SK-N-SH (cell line): ENCODE measurements around the gene C15orf39. TPM values are rescaled to one million over a fixed set of nuclear protein-coding genes. Genes with fewer than 3 reads are reported as not detected.

ENCODE experiments used
- CTCF ChIA-PET: fragments of 300-600, 350-600 bp; formaldehyde crosslinking; extraction: SDS; loops from one replicate; lab custom pipeline; 2021; lab: Yijun Ruan, JAX
- POLR2A ChIA-PET: fragments of 350-600 bp; sonication (Branson Sonifier 250); formaldehyde crosslinking; extraction: SDS; loops from one replicate; lab custom pipeline; 2020; ENCODE audit warnings: antibody characterized with exemption, inconsistent platforms; lab: Yijun Ruan, JAX
- DNase-seq: peaks from one replicate; pipeline ENCODE4 v3.0.0; 2012
- H2AFZ ChIP-seq: fragments of 200-600 bp; sonication (generic); 2 replicates; pipeline ENCODE4 v1.8.1; 2016; ENCODE audit warnings: antibody characterized with exemption, mild to moderate bottlenecking, low read depth
- H3F3A ChIP-seq: fragments of 200-600 bp; sonication (generic); replicated peaks from 2 replicates; pipeline ENCODE3; 2016; ENCODE audit warnings: antibody characterized with exemption, mild to moderate bottlenecking; ENCODE audit not compliant: insufficient read depth
- H3K27ac ChIP-seq, 2 experiments: fragments of 200-500 bp in 1 of 2; fragments of 200-600 bp in 1 of 2; sonication (Bioruptor generic) in 1 of 2; sonication (generic), shearing (Covaris generic) in 1 of 2; 2 replicates each; pipeline versions ENCODE4 v1.5.1 to v1.6.1; 2014 to 2016; ENCODE audit warnings: low read depth in 2 of 2, inconsistent platforms in 1 of 2, low read length in 1 of 2, mild to moderate bottlenecking in 1 of 2, mixed read lengths in 1 of 2
- H3K27me3 ChIP-seq: fragments of 200-600 bp; sonication (generic), shearing (Covaris generic); 2 replicates; pipeline ENCODE4 v1.6.1; 2016; ENCODE audit warnings: mixed run types; ENCODE audit not compliant: insufficient read depth
- H3K36me3 ChIP-seq, 2 experiments: fragments of 200-500 bp in 1 of 2; fragments of 200-600 bp in 1 of 2; sonication (Bioruptor generic) in 1 of 2; sonication (generic) in 1 of 2; replicated peaks in 1 of 2; 2 replicates each; pipeline versions ENCODE3 to v1.5.1; 2014 to 2016; ENCODE audit warnings: low read length in 1 of 2, mild to moderate bottlenecking in 1 of 2; ENCODE audit not compliant: insufficient read depth in 2 of 2, control insufficient read depth in 1 of 2
- H3K4me1 ChIP-seq, 2 experiments: fragments of 200-500 bp in 1 of 2; fragments of 200-600 bp in 1 of 2; sonication (Bioruptor generic) in 1 of 2; sonication (generic), shearing (Covaris generic) in 1 of 2; 2 replicates each; pipeline versions ENCODE4 v1.5.1 to v1.6.1; 2014 to 2016; ENCODE audit warnings: low read depth in 1 of 2, low read length in 1 of 2, mixed run types in 1 of 2; ENCODE audit not compliant: insufficient read depth in 2 of 2, control insufficient read depth in 1 of 2
- H3K4me2 ChIP-seq: fragments of 200-600 bp; sonication (generic), shearing (Covaris generic); 2 replicates; pipeline ENCODE4 v1.6.1; 2017; ENCODE audit warnings: mixed run types
- H3K4me3 ChIP-seq, 2 experiments: fragments of 200-500 bp in 1 of 2; fragments of 200-600 bp in 1 of 2; sonication (Bioruptor generic) in 1 of 2; sonication (generic), shearing (Covaris generic) in 1 of 2; 2 replicates each; pipeline versions ENCODE4 v1.5.1 to v1.8.1; 2014 to 2016; ENCODE audit warnings: low read depth in 2 of 2, inconsistent platforms in 1 of 2, low read length in 1 of 2, mild to moderate bottlenecking in 1 of 2, mixed read lengths in 1 of 2, moderate library complexity in 1 of 2
- H3K79me2 ChIP-seq: fragments of 200-600 bp; sonication (generic); 2 replicates; pipeline ENCODE4 v1.8.1; 2017; ENCODE audit warnings: mild to moderate bottlenecking; ENCODE audit not compliant: insufficient read depth
- H3K9ac ChIP-seq: fragments of 200-600 bp; sonication (generic); 2 replicates; pipeline ENCODE4 v1.6.1; 2017; ENCODE audit warnings: mixed run types
- H3K9me2 ChIP-seq: fragments of 200-600 bp; sonication (generic); 2 replicates; pipeline ENCODE4 v1.6.1; 2017; ENCODE audit warnings: mixed run types
- H3K9me3 ChIP-seq: fragments of 200-600 bp; sonication (generic); 2 replicates; pipeline ENCODE4 v1.6.1; 2017; ENCODE audit warnings: mixed run types, mild to moderate bottlenecking, moderate library complexity
- H4K20me1 ChIP-seq: fragments of 200-600 bp; sonication (generic); 2 replicates; pipeline ENCODE4 v1.6.1; 2017; ENCODE audit warnings: mild to moderate bottlenecking, mixed run types; ENCODE audit not compliant: insufficient read depth
- CTCF ChIP-seq: fragments of 200-600 bp; sonication (generic); IDR thresholded peaks from 2 replicates; pipeline ENCODE4 v1.6.1; 2017; ENCODE audit warnings: antibody characterized with exemption, mild to moderate bottlenecking, moderate library complexity
- EZH2phosphoT487 ChIP-seq: fragments of 200-600 bp; sonication (generic); IDR thresholded peaks from 2 replicates; pipeline ENCODE4 v1.6.1; 2017; ENCODE audit warnings: low read depth, mixed run types, mild to moderate bottlenecking, antibody characterized with exemption, moderate library complexity, borderline replicate concordance
- IRF3 ChIP-seq: fragments of 150-350 bp; IDR thresholded peaks from 2 replicates; pipeline ENCODE4 v1.6.1; 2016; ENCODE audit warnings: mild to moderate bottlenecking, low read depth, low read length
- MXI1 ChIP-seq: IDR thresholded peaks from 2 replicates; pipeline ENCODE4 v1.6.1; 2012; ENCODE audit warnings: mild to moderate bottlenecking, low read depth, low read length, improper control_type of control experiment
- NRF1 ChIP-seq: IDR thresholded peaks from 2 replicates; pipeline ENCODE4 v1.6.1; 2012; ENCODE audit warnings: low read depth, mild to moderate bottlenecking, low read length
- TAF1 ChIP-seq: IDR thresholded peaks from 2 replicates; pipeline ENCODE4 v1.6.1; 2012; ENCODE audit warnings: low read depth, mild to moderate bottlenecking, low read length, moderate library complexity, borderline replicate concordance
- USF1 ChIP-seq: IDR thresholded peaks from 2 replicates; pipeline ENCODE4 v1.4.0; 2012; ENCODE audit warnings: low read depth, borderline replicate concordance
- USF2 ChIP-seq: fragments of 150-350 bp; IDR thresholded peaks from 2 replicates; pipeline ENCODE4 v1.6.1; 2017; ENCODE audit warnings: antibody characterized with exemption, low read length, low read depth, borderline replicate concordance
- WGBS: methylation state at CpG from one replicate; pipeline ENCODE4 v1.1.6; 2017; ENCODE audit warnings: low lambda C conversion rate; 5-methylcytosine and 5-hydroxymethylcytosine counted together
- polyA plus RNA-seq, 3 experiments: library from polyadenylated mRNA; depleted of rRNA; stranded (reverse); fragments of >200 nt; gene quantifications; 2 replicates each; pipeline ENCODE4 v1.2.3, GENCODE V29; 2012

C15orf39 gene
- polyA plus RNA-seq, 1 of the 3 experiments (the other 2 are of a cell fraction) = 2.5 TPM

GRCh38 chr15:75228787-75229186 is 27.1 kb downstream of the C15orf39 start:
- DNase-seq = no peak
- H3K9me2 ChIP-seq = no peaks in the 10 kb centered on the region
- POLR2A ChIA-PET = no interaction called here
- no peaks in the 10 kb centered on the region for H4K20me1 ChIP-seq
- 0 out of 2 replicates have a peak, but pooled peaks cover under 1% of the 10 kb centered on the region for H3K27me3 ChIP-seq
- H3K4me3 ChIP-seq = no peak overlapping the region
- H2AFZ ChIP-seq = no peak overlapping the region
- no peak overlapping the region for H3K9ac ChIP-seq
- H3K36me3 ChIP-seq = no peaks in the 10 kb centered on the region
- H3K4me2 ChIP-seq = no peak overlapping the region
- H3F3A ChIP-seq = no peaks in the 10 kb centered on the region
- no peaks in the 10 kb centered on the region for H3K79me2 ChIP-seq
- no peak overlapping the region for H3K27ac ChIP-seq
- peaks cover 0 to 3% of the 10 kb centered on the region in 2 experiments; a peak in 1 of 4 replicates for H3K4me1 ChIP-seq
- CTCF ChIA-PET = no interaction called here
- H3K9me3 ChIP-seq = no peaks in the 10 kb centered on the region
- 69% methylated on average over 7 of the region's 9 CpGs for WGBS
- TF ChIP-seq TAF1 (no peak), USF2 (no peak), USF1 (no peak), NRF1 (no peak), EZH2phosphoT487 (no peak)

GRCh38 chr15:75229191-75230015 is 27.7 kb downstream of the C15orf39 start:
- DNase-seq = no peak
- Histone ChIP-seq H3K4me3 (no peak overlapping the region), H3F3A (no peaks in the 10 kb centered on the region), H3K27me3 (peaks cover 6% of the 10 kb centered on the region), H3K4me1 (peaks cover 0 to 3% of the 10 kb centered on the region in 2 experiments; a peak in 1 of 4 replicates), H4K20me1 (no peaks in the 10 kb centered on the region), H3K9me2 (no peaks in the 10 kb centered on the region), H3K4me2 (no peak overlapping the region), H3K27ac (no peak overlapping the region), H2AFZ (no peak overlapping the region), H3K9ac (no peak overlapping the region), H3K9me3 (no peaks in the 10 kb centered on the region), H3K36me3 (no peaks in the 10 kb centered on the region), H3K79me2 (no peaks in the 10 kb centered on the region)
- POLR2A ChIA-PET = no interaction called here
- WGBS = 66% methylated on average over 11 of the region's 21 CpGs
- no peak for TF ChIP-seq IRF3
- TF ChIP-seq CTCF = no peak
- no peak for TF ChIP-seq MXI1
- TF ChIP-seq, all 33 proteins: peak for 0
- CTCF ChIA-PET = no interaction called here
